HG02588 (cell line): ENCODE measurements around the gene PSMD1.
"Not testable (repeated sequence)": the region's sequence is repeated elsewhere in the genome, so short reads cannot be mapped to it uniquely, and the experiment has no call there.

ENCODE experiments used
- ATAC-seq: cut with Tn5 transposase; IDR thresholded peaks from one replicate; pipeline ENCODE4 v1.9.1; 2021; ENCODE audit warnings: mild to moderate bottlenecking, moderate library complexity; ENCODE audit not compliant: unreplicated experiment

PSMD1 gene

DNA sequence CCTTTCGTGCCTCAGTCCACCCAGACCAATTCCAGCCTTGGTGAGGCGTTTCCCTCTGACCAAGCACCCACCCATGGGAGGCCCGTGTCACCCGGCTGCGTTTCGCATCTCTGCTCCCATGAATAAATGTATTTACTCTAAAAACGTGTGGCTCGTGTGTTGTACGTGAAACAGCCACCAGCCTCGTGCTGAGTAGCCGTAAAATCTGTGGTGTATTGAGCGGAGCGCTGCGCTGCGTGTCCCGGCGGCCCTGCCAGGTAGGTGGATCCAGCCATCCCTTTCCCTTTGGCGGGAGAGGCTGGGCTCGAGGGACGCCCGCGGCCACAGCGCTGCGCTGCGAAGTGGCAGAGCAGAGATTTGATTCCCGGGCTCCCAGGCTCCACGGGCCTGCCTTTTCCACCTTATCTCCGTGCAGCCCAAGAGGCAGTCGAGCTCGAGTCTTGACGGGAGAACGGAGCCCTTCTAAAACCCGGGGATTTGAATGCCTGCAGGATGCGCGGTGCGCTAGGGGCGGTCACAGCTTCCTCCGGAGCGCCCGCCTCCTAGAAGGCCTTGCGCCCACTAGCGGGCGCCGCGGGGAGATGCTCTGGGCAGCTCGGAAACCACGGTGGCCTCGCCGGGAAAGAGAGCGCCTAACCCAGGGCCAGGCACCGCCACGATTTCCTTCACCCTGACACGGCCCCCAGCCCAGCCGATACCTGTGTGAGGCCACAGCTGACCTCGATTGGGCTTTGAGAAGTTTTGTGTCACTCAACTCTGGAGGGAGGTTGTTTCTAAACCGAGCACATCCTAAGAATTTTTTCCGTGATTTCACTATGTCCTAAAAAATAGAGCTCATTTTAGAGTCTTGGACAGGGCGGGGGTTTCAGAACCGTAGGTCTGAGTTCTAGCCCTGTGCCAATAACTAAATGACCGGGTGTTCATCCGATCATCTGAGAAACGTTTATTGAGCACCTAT is 3.9 kb upstream of the PSMD1 start:
- ATAC-seq = peak; percentile 61

DNA sequence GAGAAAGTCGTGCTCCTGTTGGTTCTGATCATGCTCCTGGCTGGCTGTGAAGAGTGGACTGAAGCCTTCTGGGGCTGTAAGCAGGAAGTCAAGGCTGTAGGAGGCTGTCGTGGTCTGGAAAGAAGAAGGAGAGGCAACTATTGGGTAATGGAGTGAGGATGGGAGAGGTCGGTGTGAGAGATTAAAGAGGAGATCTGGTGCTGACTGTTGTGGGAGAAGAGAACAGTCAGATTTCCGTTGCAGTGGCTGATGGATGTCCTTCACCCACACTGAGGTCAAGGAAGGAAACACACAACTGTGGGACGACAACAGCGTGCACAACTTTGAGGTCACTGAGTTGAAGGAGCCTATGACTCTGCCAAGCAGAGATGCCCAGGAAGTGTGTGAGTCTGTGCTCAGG is 2.8 kb upstream of the PSMD1 start:
- ATAC-seq = no peak

DNA sequence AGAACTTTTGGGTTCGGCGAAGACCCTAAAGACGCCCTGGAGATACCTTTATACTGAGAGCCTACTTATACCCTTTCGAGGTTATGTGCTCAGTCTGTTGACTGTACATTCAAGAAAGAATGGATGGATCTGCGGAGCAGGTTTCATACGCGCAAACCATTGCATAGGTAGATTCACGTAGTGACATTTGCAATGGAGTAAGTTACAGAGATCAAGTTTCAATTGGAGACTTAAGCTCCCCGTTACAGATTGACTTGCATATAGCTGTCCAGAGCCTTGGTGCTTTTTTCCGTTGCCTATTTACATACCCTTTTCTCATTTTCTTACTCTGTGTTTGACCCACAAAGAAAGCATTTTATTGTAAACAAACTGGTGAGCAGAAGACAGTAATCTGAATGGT is 923 bp downstream of the PSMD1 start:
- no peak for ATAC-seq

DNA sequence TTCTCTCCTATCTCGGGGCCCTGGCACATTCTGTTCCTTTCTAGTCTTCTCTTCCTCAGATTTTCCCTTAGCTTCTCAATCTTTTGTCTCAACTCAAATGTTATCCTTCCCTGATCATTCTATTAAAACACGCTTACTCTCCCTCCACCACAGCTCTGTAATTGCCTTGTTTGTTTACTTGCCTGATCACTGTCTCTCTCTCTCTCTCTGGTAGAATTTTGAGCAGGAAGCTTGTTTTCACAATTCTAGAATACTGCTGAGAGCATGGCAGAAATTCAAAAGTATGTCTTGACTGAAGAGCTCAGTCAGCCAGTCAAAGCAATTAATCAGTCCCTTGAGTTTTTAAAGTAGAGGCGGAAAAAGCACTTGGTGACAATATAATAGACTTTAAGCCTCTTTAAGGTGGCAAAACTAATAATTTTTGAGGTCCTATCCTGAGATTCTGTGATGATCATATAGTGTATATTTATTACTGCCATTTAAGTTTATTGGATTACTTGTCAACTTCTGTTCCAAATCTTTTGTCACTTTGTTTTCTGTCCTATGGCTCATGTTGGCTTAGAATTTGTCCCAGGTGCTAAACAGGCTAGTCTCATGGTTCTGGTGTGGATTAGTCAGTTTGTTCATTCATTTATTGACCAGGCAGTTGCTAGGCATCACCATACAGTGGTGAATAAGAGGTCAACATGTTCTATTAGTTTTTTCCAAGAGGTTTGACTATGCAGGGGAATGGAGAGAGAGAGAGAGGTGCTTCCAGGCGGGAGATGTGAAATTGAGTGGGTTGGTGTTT is 2.3 kb downstream of the PSMD1 start:
- ATAC-seq = no peak

DNA sequence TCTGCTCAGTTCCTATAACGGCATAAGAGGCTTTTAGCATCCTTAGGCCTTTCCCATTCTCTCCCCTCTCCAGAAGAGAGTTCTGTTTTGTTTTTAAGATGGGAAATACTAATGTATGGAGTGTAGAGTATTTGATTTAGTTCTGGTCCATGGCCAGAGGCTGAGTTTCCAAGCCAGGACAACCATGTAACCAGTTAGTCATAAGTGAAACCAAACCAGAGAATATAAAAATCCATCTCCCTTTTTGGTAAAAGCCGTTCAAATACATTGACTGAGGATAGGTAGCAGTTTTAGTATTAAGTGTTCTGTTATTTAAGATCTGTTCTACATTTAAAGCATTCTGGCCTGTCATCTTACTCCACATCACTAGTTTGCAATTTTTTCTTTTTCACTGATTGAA is 3.1 kb downstream of the PSMD1 start:
- no peak for ATAC-seq

DNA sequence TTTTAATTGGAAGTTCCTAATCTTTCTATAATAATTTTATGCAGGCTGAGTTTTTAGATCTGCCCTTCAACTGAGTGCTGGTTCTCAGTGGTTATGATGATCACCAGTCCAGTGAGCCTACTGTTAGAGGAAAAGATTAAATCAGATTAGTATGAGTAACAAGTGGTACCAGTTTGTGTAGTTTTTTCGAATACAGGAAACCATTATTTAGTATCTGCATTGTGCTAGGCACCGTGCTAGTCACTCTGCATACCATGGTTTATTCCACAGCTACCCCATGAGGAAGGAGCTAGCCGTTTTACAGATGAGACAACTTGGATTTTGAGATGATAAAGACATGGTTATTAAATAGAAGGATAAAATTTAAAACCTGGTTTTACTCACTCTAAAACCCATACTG is 6.1 kb downstream of the PSMD1 start:
- ATAC-seq = no peak

DNA sequence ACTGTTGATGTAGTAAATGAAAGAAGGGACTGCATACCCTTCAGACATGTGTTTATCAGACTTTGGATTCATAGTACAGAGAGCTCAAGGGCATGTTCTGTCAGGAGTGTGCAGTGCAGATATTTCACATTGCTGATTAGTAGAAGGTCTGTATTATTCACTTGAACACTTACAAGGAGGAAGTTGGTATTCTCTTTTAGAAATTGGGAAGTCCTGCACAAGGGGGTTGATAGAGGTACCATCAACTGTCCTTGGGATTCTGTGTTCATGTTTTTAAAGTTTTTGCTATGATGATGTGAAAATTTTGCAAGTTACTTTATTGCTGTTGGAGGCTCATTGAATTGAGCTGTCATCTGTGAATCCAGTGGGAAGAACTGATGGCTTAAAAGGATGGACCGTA is 6.7 kb downstream of the PSMD1 start:
- no peak for ATAC-seq

DNA sequence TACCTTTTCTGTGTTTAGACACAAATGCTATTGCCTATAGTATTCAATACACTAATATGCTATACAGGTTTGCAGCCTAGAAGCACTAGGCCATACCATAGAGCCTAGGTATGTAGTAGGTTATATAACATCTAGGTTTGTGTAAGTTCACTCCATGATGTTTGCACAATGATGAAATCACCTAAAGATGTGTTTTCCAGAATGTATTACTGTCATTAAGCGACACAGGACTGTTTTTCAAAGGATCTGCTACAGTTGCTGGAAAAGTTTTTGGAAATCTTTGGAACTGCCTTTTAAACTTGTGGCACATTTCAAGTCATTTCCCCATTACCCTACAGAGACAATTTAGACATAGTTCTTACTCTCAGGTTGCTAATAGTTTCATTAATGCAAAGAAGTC is 9.3 kb downstream of the PSMD1 start:
- no peak for ATAC-seq

DNA sequence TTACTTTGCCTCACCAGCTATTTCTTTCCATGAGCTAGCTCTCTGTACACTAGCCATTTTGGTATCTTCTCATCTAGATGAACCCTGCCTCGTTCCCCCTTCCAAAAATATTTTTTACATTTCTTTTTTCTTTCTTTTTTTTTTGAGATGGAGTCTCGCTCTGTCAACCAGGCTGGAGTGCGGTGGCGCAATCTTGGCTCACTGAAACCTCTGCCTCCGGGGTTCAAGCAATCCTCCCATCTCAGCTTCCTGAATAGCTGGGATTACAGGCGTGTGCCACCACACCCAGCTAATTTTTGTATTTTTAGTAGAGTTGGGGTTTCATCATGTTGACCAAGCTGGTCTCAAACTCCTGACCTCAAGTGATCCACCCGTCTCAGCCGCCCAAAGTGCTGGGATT is 10.9 kb downstream of the PSMD1 start:
- ATAC-seq = not testable (repeated sequence)

DNA sequence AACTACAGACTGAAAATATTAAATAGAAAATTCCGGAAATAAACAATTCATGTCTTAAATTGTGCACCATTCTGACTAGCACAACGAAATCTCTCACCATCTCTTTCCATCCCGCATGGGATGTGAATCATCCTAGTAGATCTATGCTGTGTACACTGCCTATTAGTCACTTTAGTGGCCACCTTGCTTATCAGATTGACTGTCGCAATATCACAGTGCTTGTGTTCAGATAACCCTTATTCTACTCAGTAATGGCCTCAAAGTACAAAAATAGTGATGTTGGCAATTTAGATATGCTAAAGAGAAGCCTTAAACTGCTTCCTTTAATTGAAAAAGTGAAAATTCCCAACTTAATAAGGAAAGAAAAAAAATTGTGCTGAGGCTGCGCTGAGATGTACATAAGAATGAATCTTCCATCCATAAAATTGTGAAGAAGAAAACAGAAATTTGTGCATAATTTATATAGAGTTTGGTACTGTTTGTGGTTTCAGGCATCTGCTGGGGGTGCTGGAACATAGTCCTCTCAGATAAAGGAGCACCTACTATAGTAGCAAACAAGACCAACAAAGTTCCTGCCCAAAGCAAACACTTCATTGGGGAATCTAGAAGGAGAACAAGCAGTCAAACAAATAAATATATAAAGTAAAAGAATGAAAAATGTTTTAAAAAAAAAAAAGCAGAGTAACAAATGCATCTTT is 12.0 kb downstream of the PSMD1 start:
- no peak for ATAC-seq

DNA sequence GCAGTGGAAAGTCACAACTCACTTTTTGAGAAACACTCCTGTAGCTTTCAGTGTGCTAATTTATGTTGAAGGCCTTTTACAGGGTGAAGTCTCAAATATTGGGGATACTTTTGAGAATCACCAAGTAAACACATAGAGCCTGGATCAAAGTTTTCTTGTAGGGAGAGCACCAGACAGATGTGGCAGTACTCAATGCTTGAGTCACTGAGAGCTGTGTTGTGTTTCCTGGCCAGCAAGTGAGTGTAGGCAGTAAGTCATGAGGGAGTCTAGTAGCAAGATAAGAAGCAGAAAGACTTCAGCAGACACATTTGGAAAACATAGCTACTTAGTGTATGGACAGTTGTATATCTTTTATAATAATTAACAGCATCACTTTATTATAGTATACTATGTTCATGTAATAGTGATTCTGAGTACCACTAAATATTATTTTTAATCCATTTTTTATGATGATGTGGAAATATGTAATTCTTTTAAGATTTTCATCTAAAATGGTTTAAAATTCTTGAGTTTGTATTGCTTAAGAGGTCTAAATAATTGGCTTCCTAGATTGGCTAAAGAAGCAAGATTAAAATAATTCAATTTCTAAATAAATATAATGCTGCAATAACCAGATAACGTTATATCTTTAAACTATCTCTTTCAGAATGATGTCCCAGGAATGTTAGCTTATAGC is 12.8 kb downstream of the PSMD1 start:
- no peak for ATAC-seq

DNA sequence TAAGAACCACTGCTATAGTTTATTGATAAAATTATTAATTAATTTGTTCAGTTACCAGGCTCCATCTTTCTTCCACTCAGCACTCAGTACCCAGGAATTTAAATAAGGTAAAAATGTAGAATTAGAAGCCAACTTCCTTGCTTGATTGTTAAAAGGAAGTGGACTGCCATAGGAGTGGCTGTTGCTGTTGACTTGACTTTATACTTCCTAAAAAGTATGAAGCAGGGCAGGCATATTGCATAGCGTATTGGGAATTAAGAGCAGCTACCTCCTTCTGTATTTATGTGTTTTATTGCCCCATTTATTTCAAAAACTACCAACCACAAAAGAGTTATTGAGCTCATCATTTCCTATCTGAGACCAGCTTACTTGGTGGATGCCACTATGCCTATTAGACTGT is 27.9 kb downstream of the PSMD1 start:
- no peak for ATAC-seq

DNA sequence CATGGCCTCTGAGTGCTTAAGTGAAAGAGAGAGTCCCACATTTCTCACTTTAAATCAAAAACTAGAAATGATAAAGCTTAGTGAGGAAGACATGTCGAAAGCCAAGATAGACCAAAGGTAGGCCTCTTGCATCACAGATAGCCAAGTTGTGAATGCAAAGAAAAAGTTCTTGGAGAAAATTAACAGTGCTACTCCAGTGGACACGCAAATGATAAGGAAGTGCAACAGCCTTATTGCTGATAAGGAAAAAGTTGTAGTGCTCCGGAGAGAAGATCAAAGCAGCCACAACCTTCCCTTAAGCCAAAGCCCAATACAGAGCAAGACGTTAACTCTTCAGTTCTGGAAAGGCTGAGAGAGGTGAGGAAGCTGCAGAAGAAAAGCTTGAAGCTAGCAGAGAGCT is 32.1 kb downstream of the PSMD1 start:
- ATAC-seq = no peak

DNA sequence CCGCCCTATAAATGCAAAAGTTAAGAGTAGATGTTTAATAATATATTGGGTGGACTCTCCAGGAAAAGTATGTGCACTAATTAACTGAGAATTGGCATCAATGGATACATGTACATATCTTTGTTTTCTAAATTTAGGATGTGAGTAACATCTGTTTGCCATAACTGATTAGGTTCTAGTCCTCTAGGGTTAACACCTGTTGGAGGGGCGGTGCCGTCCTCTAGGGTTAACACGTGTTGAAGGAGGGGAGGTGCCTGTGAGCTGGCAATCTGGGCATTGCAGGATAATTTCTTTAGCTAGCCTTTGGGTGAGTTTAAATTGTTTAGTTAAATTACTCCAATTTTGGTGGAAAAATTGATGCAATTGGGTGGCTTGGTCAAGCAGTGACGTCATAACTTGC is 37.3 kb downstream of the PSMD1 start:
- no peak for ATAC-seq

DNA sequence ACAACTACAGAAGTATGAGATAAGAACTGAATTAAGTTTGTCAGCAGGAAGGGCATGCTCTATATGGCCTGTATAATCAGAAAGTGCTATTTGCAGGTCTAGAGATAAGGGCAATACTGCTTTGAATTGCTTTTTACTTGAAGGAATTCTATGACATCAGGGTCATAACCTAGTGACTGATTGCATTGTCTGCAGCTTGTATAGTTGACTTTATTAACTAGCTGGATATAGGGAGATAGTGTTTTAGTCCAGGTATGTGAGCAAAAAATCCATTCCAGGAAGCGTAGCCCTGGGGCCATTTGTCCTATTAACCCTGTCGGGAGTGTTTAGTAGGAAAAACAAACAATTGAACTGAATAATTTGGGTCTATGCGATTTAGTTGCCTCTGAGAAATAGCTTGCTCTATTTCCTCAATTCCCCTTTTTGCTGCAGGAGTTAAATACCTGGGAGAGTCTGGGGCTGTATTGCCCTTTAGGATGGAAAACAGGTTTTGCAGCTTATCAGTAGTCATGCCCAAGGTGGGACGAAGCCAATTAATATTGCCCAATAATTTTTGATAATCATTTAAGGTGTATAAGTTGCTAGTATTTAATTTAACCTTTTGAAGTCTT is 38.2 kb downstream of the PSMD1 start:
- no peak for ATAC-seq

DNA sequence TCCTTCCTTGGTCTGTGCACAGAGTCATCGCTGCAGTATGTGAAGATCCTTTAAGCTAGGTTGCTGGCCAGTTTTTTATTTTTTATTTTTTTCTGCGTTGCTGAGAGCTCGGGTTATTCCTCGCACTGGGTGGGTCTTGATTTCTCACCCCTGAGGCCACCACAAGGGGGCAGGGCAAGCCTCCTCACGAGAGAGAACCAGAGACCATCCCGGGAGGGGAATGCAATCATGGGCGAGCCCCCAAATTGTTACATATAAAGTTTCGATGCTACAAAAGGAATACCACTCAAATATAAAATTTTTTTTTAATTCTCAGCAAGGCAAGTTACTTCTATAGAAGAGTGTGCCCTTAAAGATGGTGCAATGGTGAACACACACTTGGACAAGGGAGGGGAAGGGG is 43.3 kb downstream of the PSMD1 start:
- no peak for ATAC-seq

DNA sequence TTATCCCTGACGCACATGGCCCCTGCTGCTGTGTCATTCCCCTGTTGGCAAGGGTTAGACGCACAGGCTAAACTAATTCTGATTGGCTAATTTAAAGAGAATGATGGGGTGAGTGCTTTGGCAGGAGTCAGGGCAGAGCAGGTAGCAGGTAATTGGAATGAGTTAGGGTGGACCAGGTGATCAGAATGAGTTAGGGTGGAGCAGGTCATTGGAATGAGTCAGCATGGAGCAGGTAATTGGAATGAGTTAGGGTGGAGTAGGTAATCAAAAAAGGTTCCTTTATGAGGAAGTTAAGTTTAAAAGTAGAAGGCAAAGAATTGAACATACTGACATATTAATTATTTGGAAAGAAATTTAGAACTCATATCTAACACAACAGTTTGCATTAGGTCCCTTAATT is 43.7 kb downstream of the PSMD1 start:
- ATAC-seq = not testable (repeated sequence)

DNA sequence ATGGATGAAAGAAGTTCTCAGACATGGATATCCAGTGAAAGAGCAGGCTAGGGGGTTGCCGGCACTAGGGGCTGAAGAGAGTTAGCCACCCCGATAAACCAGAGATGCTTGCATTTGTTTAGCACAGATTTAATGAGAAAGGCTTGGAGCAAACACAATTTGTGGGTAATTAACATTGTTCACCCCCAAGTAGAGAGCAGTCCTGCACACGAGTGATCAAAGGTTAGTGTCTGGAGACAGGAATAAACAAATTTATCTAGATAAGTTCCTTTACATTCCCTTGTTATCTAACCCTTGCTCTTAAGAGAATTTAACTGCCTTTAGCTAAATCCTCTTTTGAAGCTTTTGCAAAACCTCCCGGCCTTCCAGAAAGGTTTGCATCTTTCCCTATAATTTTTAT is 44.3 kb downstream of the PSMD1 start:
- ATAC-seq = no peak

DNA sequence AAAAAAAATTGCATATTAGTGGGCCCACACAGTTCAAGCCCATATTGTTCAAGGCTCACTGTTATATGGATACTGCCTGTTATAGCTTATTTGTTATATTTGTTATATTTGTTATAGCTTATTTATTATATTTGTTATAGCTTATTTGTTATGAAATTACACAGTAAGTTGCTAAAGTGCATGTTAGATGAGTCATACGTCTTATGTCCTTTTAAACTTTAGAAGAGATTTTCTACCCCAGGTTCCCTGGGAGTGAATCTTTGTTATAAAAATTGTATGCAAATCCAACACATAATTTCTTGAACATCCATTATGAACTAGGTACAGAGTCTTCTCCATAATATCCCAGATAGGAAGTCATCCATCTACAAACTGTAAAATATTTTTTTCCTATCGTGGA is 46.1 kb downstream of the PSMD1 start:
- ATAC-seq = no peak

DNA sequence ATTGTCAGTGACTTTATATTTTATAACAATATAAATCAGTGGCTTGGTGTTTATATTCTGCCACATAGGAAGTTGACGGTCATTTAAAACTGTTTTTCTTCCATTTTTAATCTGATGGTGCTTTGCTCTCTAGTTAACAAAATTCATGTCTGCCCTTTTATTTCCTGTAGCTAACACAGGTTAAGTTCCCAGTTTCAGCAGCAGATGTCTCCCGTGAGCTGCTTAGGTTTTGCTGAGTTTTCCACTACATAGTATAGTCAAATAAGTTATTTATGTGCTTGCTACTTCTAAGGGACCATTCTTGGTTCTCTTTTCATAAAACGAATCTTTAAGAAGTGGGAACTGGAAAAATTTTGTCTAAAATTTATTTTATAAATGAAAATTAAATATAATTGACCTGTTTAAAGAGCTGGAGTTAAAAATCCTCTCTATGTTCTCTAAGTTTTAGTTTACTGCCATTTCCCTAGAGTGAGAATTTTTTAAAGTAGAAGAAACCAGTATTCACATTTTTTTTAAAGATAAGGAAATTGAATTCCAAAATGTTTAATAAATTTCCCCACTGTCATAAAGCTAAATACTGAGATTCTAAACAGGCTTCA is 47.5 kb downstream of the PSMD1 start:
- ATAC-seq = no peak
